HL-60/S4 treated with retinoic acid at 250 ng/mL for 4 days and 3 days (cell line): ENCODE results near the gene AGBL4.

Source experiments
- in situ Hi-C: fragments of 300-500 bp; cut with MboI; formaldehyde crosslinking; loops from 2 replicates; pipeline ENCODE4 v1.7.0; 2022; ENCODE audit warnings: low sequenced_read_pairs

AGBL4 gene

GRCh38 chr1:48693674-48694320, 1330.0 kb downstream of the AGBL4 start:
- in situ Hi-C loops = no loop called here

- in situ Hi-C loops = no loop called here
These were observed 1330.6 kb downstream of the AGBL4 start for GRCh38 chr1:48693180-48693579.

GRCh38 chr1:48692235-48692634, 1331.5 kb downstream of the AGBL4 start:
- in situ Hi-C loops = no loop called here

- in situ Hi-C loops = no loop called here
These were observed 1332.2 kb downstream of the AGBL4 start for GRCh38 chr1:48691429-48692001.

GRCh38 chr1:48688102-48688760, 1335.5 kb downstream of the AGBL4 start:
- in situ Hi-C loops = no loop called here

GRCh38 chr1:48687282-48688045, 1336.3 kb downstream of the AGBL4 start:
- in situ Hi-C loops = no loop called here

- in situ Hi-C loops = no loop called here
These were observed 1337.6 kb downstream of the AGBL4 start for GRCh38 chr1:48686159-48686558.

- in situ Hi-C loops = no loop called here
These were observed 1339.4 kb downstream of the AGBL4 start for GRCh38 chr1:48684381-48684780.

GRCh38 chr1:48683839-48684238, 1339.9 kb downstream of the AGBL4 start:
- in situ Hi-C loops = no loop called here

GRCh38 chr1:48681476-48682305, 1342.1 kb downstream of the AGBL4 start:
- in situ Hi-C loops = no loop called here

GRCh38 chr1:48680411-48681035, 1343.2 kb downstream of the AGBL4 start:
- in situ Hi-C loops = no loop called here

- in situ Hi-C loops = no loop called here
These were observed 1343.9 kb downstream of the AGBL4 start for GRCh38 chr1:48679859-48680258.

GRCh38 chr1:48678710-48679505, 1344.8 kb downstream of the AGBL4 start:
- in situ Hi-C loops = no loop called here

- in situ Hi-C loops = no loop called here
These were observed 1346.2 kb downstream of the AGBL4 start for GRCh38 chr1:48677306-48678287.

- in situ Hi-C loops = no loop called here
These were observed 1346.9 kb downstream of the AGBL4 start for GRCh38 chr1:48676822-48677221.

- in situ Hi-C loops = no loop called here
These were observed 1347.4 kb downstream of the AGBL4 start for GRCh38 chr1:48676376-48676775.

- in situ Hi-C loops = no loop called here
These were observed 1348.5 kb downstream of the AGBL4 start for GRCh38 chr1:48675251-48675650.

GRCh38 chr1:48674641-48675040, 1349.1 kb downstream of the AGBL4 start:
- in situ Hi-C loops = no loop called here
